OCI-LY1 (cell line): Measurements from ENCODE around the gene USP47.
"Not testable (repeated sequence)": the region's sequence is repeated elsewhere in the genome, so short reads cannot be mapped to it uniquely, and the experiment has no call there.

ENCODE experiments used
- H2AFZ ChIP-seq: fragments of 200-600 bp; sonication (generic), shearing (Covaris generic); 2 replicates; pipeline ENCODE4 v1.6.0; 2014; ENCODE audit warnings: antibody characterized with exemption, mild to moderate bottlenecking, low read length
- H3F3A ChIP-seq: fragments of 200-600 bp; sonication (generic), shearing (Covaris generic); 2 replicates; pipeline ENCODE4 v1.6.0; 2014; ENCODE audit warnings: mild to moderate bottlenecking, antibody characterized with exemption, low read length, moderate library complexity; ENCODE audit not compliant: insufficient read depth
- H3K27ac ChIP-seq: fragments of 200-600 bp; sonication (generic); 2 replicates; pipeline ENCODE4 v1.5.1; 2014; ENCODE audit warnings: low read length, mixed run types, mild to moderate bottlenecking, low read depth; ENCODE audit not compliant: poor library complexity, severe bottlenecking
- H3K27me3 ChIP-seq: fragments of 200-600 bp; sonication (generic); 2 replicates; pipeline ENCODE4 v1.6.0; 2014; ENCODE audit warnings: antibody characterized with exemption, mild to moderate bottlenecking, low read length, moderate library complexity; ENCODE audit not compliant: insufficient read depth
- H3K36me3 ChIP-seq: fragments of 200-600 bp; sonication (generic); 2 replicates; pipeline ENCODE4 v1.6.1; 2014; ENCODE audit warnings: mild to moderate bottlenecking, antibody characterized with exemption, low read length, moderate library complexity, mixed read lengths; ENCODE audit not compliant: insufficient read depth
- H3K4me1 ChIP-seq: fragments of 200-600 bp; sonication (generic); 2 replicates; pipeline ENCODE4 v1.5.1; 2014; ENCODE audit warnings: mild to moderate bottlenecking, low read length, moderate library complexity; ENCODE audit not compliant: insufficient read depth, severe bottlenecking
- H3K4me2 ChIP-seq: fragments of 200-600 bp; sonication (generic), shearing (Covaris generic); 2 replicates; pipeline ENCODE4 v1.6.1; 2014; ENCODE audit warnings: low read length
- H3K4me3 ChIP-seq: fragments of 200-600 bp; sonication (generic); 2 replicates; pipeline ENCODE4 v1.5.1; 2014; ENCODE audit warnings: low read length, low read depth, mild to moderate bottlenecking, mixed read lengths; ENCODE audit not compliant: poor library complexity, severe bottlenecking
- H3K79me2 ChIP-seq: fragments of 200-600 bp; shearing (Covaris generic); 2 replicates; pipeline ENCODE4 v1.6.1; 2016; ENCODE audit warnings: mixed run types, low read length, mixed read lengths; ENCODE audit not compliant: insufficient read depth
- H3K9ac ChIP-seq: fragments of 200-600 bp; sonication (generic), shearing (Covaris generic); 2 replicates; pipeline ENCODE4 v1.6.1; 2014; ENCODE audit warnings: mild to moderate bottlenecking, low read length, mixed read lengths
- H3K9me2 ChIP-seq: fragments of 200-600 bp; sonication (generic), shearing (Covaris generic); 2 replicates; pipeline ENCODE4 v1.6.1; 2014; ENCODE audit warnings: low read depth, mild to moderate bottlenecking, low read length, mixed read lengths
- H3K9me3 ChIP-seq: fragments of 200-600 bp; shearing (Covaris generic); 2 replicates; pipeline ENCODE4 v1.6.1; 2014; ENCODE audit warnings: low read length, mixed read lengths
- H4K20me1 ChIP-seq: fragments of 200-600 bp; sonication (generic), shearing (Covaris generic); 2 replicates; pipeline ENCODE4 v1.6.0; 2016; ENCODE audit warnings: mild to moderate bottlenecking, low read length; ENCODE audit not compliant: insufficient read depth
- CTCF ChIP-seq: fragments of 200-600 bp; sonication (generic), shearing (Covaris generic); IDR thresholded peaks from 2 replicates; pipeline ENCODE4 v1.5.1; 2017; ENCODE audit warnings: mild to moderate bottlenecking, antibody characterized with exemption, low read length, moderate library complexity, mixed read lengths
- EZH2 ChIP-seq: fragments of 200-600 bp; sonication (generic), shearing (Covaris generic); IDR thresholded peaks from 2 replicates; pipeline ENCODE4 v1.8.0; 2017; ENCODE audit warnings: borderline replicate concordance, mixed run types, mild to moderate bottlenecking, antibody characterized with exemption, low read length, moderate library complexity, mixed read lengths

Gene USP47

DNA sequence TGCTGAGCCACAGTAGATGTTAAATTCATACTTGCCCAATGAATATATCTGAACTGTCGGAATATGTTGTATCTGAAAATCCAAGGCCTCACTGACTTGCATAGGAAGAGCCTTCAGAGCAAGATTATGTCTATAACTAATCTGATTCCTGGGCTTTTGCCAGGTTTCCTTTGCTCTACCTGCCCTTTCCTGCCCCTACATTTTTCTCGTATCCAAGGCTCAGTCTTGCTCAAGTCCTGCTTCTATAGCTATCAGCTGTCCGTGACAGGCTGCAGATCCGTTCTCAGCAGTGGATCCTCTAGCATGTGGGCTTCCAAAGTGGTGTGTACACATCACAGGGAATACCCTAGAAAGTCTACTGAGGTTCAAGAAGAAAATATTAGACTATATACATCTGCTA, 18.8 kb upstream of the USP47 start:
- no peak overlapping the region for H3K27ac ChIP-seq
- H3K36me3 ChIP-seq, result no peaks in the 10 kb centered on the region
- H3K9me3 ChIP-seq, result no peaks in the 10 kb centered on the region
- no peak overlapping the region for H3K9ac ChIP-seq
- H3K27me3 ChIP-seq, result no peaks in the 10 kb centered on the region
- H3K4me1 ChIP-seq, result no peaks in the 10 kb centered on the region
- no peak overlapping the region for H3K4me3 ChIP-seq
- no peaks in the 10 kb centered on the region for H3F3A ChIP-seq
- H3K4me2 ChIP-seq, result no peak overlapping the region
- no peaks in the 10 kb centered on the region for H4K20me1 ChIP-seq
- no peak overlapping the region for H2AFZ ChIP-seq
- H3K79me2 ChIP-seq, result no peaks in the 10 kb centered on the region
- TF ChIP-seq EZH2 (no peak), CTCF (no peak)
- no peaks in the 10 kb centered on the region for H3K9me2 ChIP-seq

GRCh38 chr11:11826260-11826659, 15.5 kb upstream of the USP47 start:
- H2AFZ ChIP-seq, result no peak overlapping the region
- no peaks in the 10 kb centered on the region for H3F3A ChIP-seq
- H3K9me3 ChIP-seq, result no peaks in the 10 kb centered on the region
- no peak overlapping the region for H3K27ac ChIP-seq
- no peak overlapping the region for H3K4me2 ChIP-seq
- no peaks in the 10 kb centered on the region for H3K36me3 ChIP-seq
- H3K4me3 ChIP-seq, result no peak overlapping the region
- no peaks in the 10 kb centered on the region for H4K20me1 ChIP-seq
- TF ChIP-seq CTCF, result no peak
- no peak for TF ChIP-seq EZH2
- H3K79me2 ChIP-seq, result no peaks in the 10 kb centered on the region
- no peaks in the 10 kb centered on the region for H3K9me2 ChIP-seq
- no peaks in the 10 kb centered on the region for H3K27me3 ChIP-seq
- H3K4me1 ChIP-seq, result no peaks in the 10 kb centered on the region
- H3K9ac ChIP-seq, result no peak overlapping the region

DNA sequence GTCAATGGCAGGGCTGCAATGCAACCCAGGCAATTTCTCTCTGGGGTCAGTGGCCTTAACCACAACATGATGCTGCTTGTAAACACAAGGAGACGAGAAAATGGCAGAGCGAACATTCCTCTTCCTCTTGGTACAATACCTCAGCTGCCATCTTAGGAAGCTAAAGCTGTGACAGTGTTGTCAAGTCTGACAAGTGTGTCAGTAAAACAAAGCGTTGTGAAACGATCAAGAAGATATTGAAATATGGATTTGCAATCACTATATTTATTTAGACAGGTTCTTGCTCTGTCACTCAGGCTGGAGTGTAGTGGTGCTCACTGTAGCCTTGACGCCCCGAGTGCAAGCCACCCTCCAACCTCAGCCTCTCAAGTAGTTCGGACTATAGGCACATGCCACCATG, 14.5 kb upstream of the USP47 start:
- Histone ChIP-seq H3K4me3 (no peak overlapping the region), H3K4me1 (no peaks in the 10 kb centered on the region), H2AFZ (no peak overlapping the region), H3K9ac (no peak overlapping the region), H3K79me2 (no peaks in the 10 kb centered on the region), H3F3A (no peaks in the 10 kb centered on the region), H3K4me2 (no peak overlapping the region), H3K27ac (no peak overlapping the region), H4K20me1 (no peaks in the 10 kb centered on the region), H3K9me3 (no peaks in the 10 kb centered on the region), H3K36me3 (no peaks in the 10 kb centered on the region), H3K27me3 (no peaks in the 10 kb centered on the region), H3K9me2 (no peaks in the 10 kb centered on the region)
- TF ChIP-seq EZH2, result no peak
- TF ChIP-seq CTCF, result no peak

GRCh38 chr11:11831406-11831805, 10.4 kb upstream of the USP47 start:
- H3K27ac ChIP-seq, H3K79me2 ChIP-seq, H3F3A ChIP-seq, H3K9me3 ChIP-seq, H3K9ac ChIP-seq, H3K4me3 ChIP-seq, H3K4me2 ChIP-seq, H4K20me1 ChIP-seq, H2AFZ ChIP-seq, H3K36me3 ChIP-seq, H3K4me1 ChIP-seq, H3K9me2 ChIP-seq, H3K27me3 ChIP-seq: not testable (repeated sequence)
